K562 (cell line): ENCODE results near the gene TBC1D1. TPM values are rescaled to one million over a fixed set of nuclear protein-coding genes. Genes with fewer than 3 reads are reported as not detected.
A peak's percentile ranks its signal among the peaks of the same experiment; 100 is the strongest.

Source experiments
- ATAC-seq: fragments of 200-7000 bp; cut with Tn5 transposase; 3 replicates; pipeline ENCODE4 v1.9.1; 2020; ENCODE audit warnings: moderate library complexity
- BruUV-seq: library from RNA; stranded (reverse); fragments of 400-500 nt; replicated peaks from 2 replicates; lab custom pipeline; 2021; lab: Mats Ljungman, UMichigan
- CTCF ChIA-PET: fragments of 300-600 bp; formaldehyde crosslinking; extraction: SDS; loops from one replicate; lab custom pipeline; 2021; ENCODE audit warnings: low intra/inter-chr PET ratio; lab: Yijun Ruan, JAX
- POLR2A ChIA-PET: fragments of 300-600, 350-650 bp; sonication (Branson Sonifier 250); formaldehyde crosslinking; extraction: SDS; loops from one replicate; lab custom pipeline; 2021; ENCODE audit warnings: antibody characterized with exemption, inconsistent platforms; lab: Yijun Ruan, JAX
- DNase-seq, 4 experiments: peaks; one replicate each; pipeline versions ENCODE4 v3.0.0 to v3.0.0-alpha.2; 2011 to 2018; ENCODE audit warnings: low spot score in 3 of 4, mixed read lengths in 3 of 4; ENCODE audit errors: extremely low read depth in 1 of 4
- FAIRE-seq: peaks from 2 replicates; lab custom pipeline; 2011; peaks lifted over from hg19 to GRCh38; lab: Jason Lieb, UNC
- H2AFZ ChIP-seq: 2 replicates; pipeline ENCODE4 v1.6.0; 2011; ENCODE audit warnings: low read depth, low read length, control low read depth, inconsistent platforms
- H3K27ac ChIP-seq: fragments of 200-600 bp; 3 replicates; pipeline ENCODE4 v1.8.0; 2011; ENCODE audit warnings: low read depth, mild to moderate bottlenecking, control low read depth, inconsistent platforms, low read length, moderate library complexity, mixed read lengths; ENCODE audit errors: extremely low read depth
- H3K27me3 ChIP-seq, 2 experiments: fragments of 300-600 bp in 1 of 2; 2 replicates in 1 of 2; 3 replicates in 1 of 2; pipeline versions ENCODE4 v1.6.0 to v1.8.0; 2011; ENCODE audit warnings: inconsistent platforms in 2 of 2, low read length in 2 of 2, mild to moderate bottlenecking in 1 of 2, mixed read lengths in 1 of 2, moderate library complexity in 1 of 2; ENCODE audit not compliant: control insufficient read depth in 2 of 2, insufficient read depth in 2 of 2
- H3K36me3 ChIP-seq: fragments of 300-600 bp; 3 replicates; pipeline ENCODE4 v1.8.0; 2011; ENCODE audit warnings: mild to moderate bottlenecking, low read length, inconsistent platforms; ENCODE audit not compliant: control insufficient read depth, insufficient read depth
- H3K4me1 ChIP-seq, 2 experiments: fragments of 200-600 bp in 1 of 2; replicated peaks in 1 of 2; 2 replicates in 1 of 2; 3 replicates in 1 of 2; pipeline versions ENCODE4 v1.5.1 to v1.8.0; 2011; ENCODE audit warnings: inconsistent platforms in 2 of 2, low read length in 2 of 2, mild to moderate bottlenecking in 1 of 2, mixed read lengths in 1 of 2, moderate library complexity in 1 of 2; ENCODE audit not compliant: control insufficient read depth in 2 of 2, insufficient read depth in 2 of 2
- H3K4me2 ChIP-seq: 2 replicates; pipeline ENCODE4 v1.6.1; 2011; ENCODE audit warnings: low read length, control low read depth, inconsistent platforms, mixed read lengths; ENCODE audit not compliant: insufficient read depth
- H3K4me3 ChIP-seq: fragments of 200-600 bp; sonication (generic), shearing (Covaris generic); 2 replicates; pipeline ENCODE4 v1.5.1; 2016; ENCODE audit warnings: control low read depth, inconsistent platforms
- H3K79me2 ChIP-seq: fragments of 200-600 bp; 3 replicates; pipeline ENCODE4 v1.8.0; 2011; ENCODE audit warnings: low read length, inconsistent platforms; ENCODE audit not compliant: control insufficient read depth, insufficient read depth
- H3K9ac ChIP-seq, 2 experiments: 2 replicates each; pipeline versions ENCODE4 v1.6.0 to v1.6.1; 2011; ENCODE audit warnings: low read depth in 2 of 2, low read length in 2 of 2, control low read depth in 1 of 2, inconsistent platforms in 1 of 2, mild to moderate bottlenecking in 1 of 2, mixed read lengths in 1 of 2; ENCODE audit not compliant: insufficient read depth in 1 of 2
- H3K9me1 ChIP-seq: one replicate; pipeline ENCODE4 v1.6.0; 2011; ENCODE audit warnings: inconsistent platforms, mild to moderate bottlenecking, low read length, moderate library complexity; ENCODE audit not compliant: control insufficient read depth, insufficient read depth
- H3K9me3 ChIP-seq: replicated peaks from 2 replicates; pipeline ENCODE4 v1.5.1; 2011; ENCODE audit warnings: low read depth, low read length, inconsistent platforms; ENCODE audit not compliant: control insufficient read depth, insufficient read depth
- H4K20me1 ChIP-seq: replicated peaks from 2 replicates; pipeline ENCODE4 v1.6.1; 2011; ENCODE audit warnings: low read length, inconsistent platforms, mixed read lengths; ENCODE audit not compliant: control insufficient read depth, insufficient read depth
- CHD2 ChIP-seq: IDR thresholded peaks from 2 replicates; pipeline ENCODE4 v1.6.1; 2011; ENCODE audit warnings: low read depth, low read length
- DEAF1 ChIP-seq: fragments of 450-650 bp; formaldehyde crosslinking; IDR thresholded peaks from 2 replicates; pipeline ENCODE4 v1.4.0; 2020; ENCODE audit warnings: mild to moderate bottlenecking, moderate library complexity
- RAD21 ChIP-seq, 2 experiments: fragments of 250-450 bp in 1 of 2; fragments of 450-650 bp in 1 of 2; sonication (Bioruptor Pico) in 1 of 2; formaldehyde crosslinking in 1 of 2; IDR thresholded peaks in 1 of 2; conservative IDR thresholded peaks in 1 of 2; 2 replicates each; pipeline versions ENCODE4 v1.4.0 to v1.8.0; 2020 to 2022; ENCODE audit warnings: mild to moderate bottlenecking in 2 of 2, moderate library complexity in 1 of 2
- REST ChIP-seq, 2 experiments: fragments of 450-650 bp; formaldehyde crosslinking in 1 of 2; IDR thresholded peaks; 2 replicates each; pipeline versions ENCODE4 v1.4.0 to v1.6.1; 2014 to 2020; ENCODE audit warnings: mild to moderate bottlenecking in 2 of 2, borderline replicate concordance in 1 of 2, low read depth in 1 of 2
- SMC3 ChIP-seq: conservative IDR thresholded peaks from 2 replicates; pipeline ENCODE4 v1.6.1; 2011; ENCODE audit warnings: low read depth, low read length, improper control_type of control experiment; ENCODE audit not compliant: insufficient read depth
- ZNF140 ChIP-seq: fragments of 250-450 bp; sonication (Bioruptor Pico); IDR thresholded peaks from 2 replicates; pipeline ENCODE4 v1.8.0; 2021; ENCODE audit warnings: moderate library complexity, mild to moderate bottlenecking, inconsistent platforms
- WGBS: fragments of 100-300 bp; shearing (Covaris generic); methylation state at CpG from one replicate; pipeline ENCODE4 v1.1.6; 2016; ENCODE audit warnings: low coverage, mixed read lengths; ENCODE audit not compliant: insufficient coverage; ENCODE audit errors: missing lambda C conversion rate; 5-methylcytosine and 5-hydroxymethylcytosine counted together
- in situ Hi-C: fragments of 300-500 bp; cut with MboI; formaldehyde crosslinking; loops from 4 replicates; pipeline ENCODE4 v1.15.0; 2018; ENCODE audit warnings: inconsistent platforms, mixed read lengths
- intact Hi-C: fragments of 100-400 bp; cut with micrococcal nuclease; formaldehyde crosslinking; loops from 2 replicates; pipeline ENCODE4 v1.14.2; 2022
- polyA plus RNA-seq, 8 experiments: library from polyadenylated mRNA; depleted of rRNA in 4 of 8; stranded (reverse) in 5 of 8; unstranded in 3 of 8; fragments of >200 nt; fragmentation: Nextera tagmentation in 2 of 8; fragmentation: Illumina TruSeq in 1 of 8; extraction: Ambion mirVana in 2 of 8; extraction: Trizol in 1 of 8; gene quantifications; 2 replicates each; pipeline versions ENCODE4 v1.2.1 to v1.2.3, GENCODE V29; 2011 to 2014; ENCODE audit warnings: inconsistent platforms in 1 of 8, missing spikeins in 1 of 8
- total RNA-seq, 7 experiments: library from RNA; depleted of rRNA in 6 of 7; stranded (reverse); fragments of >200 nt in 6 of 7; fragmentation: Illumina TruSeq in 2 of 7; extraction: Trizol in 2 of 7; gene quantifications; 2 replicates each; pipeline versions ENCODE4 v1.2.1 to v1.2.3, GENCODE V29; 2011 to 2021; ENCODE audit warnings: low replicate concordance in 1 of 7
- TF ChIP-seq, protein P1 (sequence below), 2 experiments: fragments of 250-450 bp in 1 of 2; fragments of 450-650 bp in 1 of 2; sonication (Bioruptor Pico) in 1 of 2; IDR thresholded peaks; 2 replicates each; pipeline versions ENCODE4 v1.6.1 to v1.8.0; 2016 to 2021; ENCODE audit warnings: mild to moderate bottlenecking in 2 of 2, moderate library complexity in 2 of 2, missing compliant biosample characterization in 1 of 2, missing genetic modification characterization in 1 of 2

Gene TBC1D1
- total and polyA plus RNA-seq, 9 of the 15 experiments (the other 6 are each of a cell fraction or from before 2014, with no cell fraction given): 0.59 to 14.2 (median 8.8) TPM

DNA sequence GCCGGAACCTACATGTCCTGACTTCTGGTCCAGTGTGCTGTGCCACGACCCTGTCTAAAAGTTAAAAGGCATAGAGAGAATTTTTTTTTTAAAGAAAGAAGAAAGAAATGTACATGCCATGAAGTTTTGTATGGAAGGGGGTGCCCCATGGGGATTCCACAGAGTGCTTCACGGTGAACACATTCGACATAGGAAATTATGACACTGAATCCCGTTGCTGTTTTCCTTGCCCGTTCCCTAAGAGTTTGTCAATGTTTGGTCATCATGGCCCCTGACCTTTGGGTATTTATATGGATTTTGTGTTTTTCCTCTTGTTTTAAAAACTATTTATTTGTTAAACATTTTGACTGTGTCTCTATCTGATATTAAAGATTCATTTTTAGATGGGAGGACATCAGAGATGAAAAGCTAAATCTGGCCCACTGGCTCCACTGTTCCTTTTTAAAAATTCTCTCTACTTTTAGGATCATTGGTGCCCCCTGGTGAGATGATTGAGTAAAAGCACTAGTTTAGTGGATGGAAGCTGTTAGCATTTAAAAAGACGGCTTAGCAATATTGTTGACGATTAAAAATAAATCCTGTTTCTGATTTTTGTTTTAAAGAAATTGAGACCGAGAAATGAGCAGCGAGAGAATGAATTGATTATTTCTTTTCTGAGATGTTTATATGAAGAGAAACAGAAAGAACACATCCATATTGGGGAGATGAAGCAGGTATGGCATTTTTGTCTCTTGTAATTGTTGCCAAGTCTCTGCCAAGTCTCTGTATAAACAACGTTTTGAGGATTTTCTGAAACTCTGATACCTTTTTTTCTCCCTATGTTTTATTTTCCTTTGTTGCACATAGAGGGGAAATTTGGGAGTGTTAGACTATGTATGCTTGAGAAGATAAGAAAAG, 144.3 kb downstream of the TBC1D1 start:
- peaks cover 4 to 13% of the 10 kb centered on the region in 2 experiments; a peak in 2 of 5 replicates for H3K27me3 ChIP-seq
- POLR2A ChIA-PET: interaction anchor here (0.5 to 1.3 kb wide), 2 partner anchors 21 to 501 kb away, joined by 3 read pairs; no protein-coding TSS in a partner anchor
- no peaks in the 10 kb centered on the region for H3K79me2 ChIP-seq
- H4K20me1 ChIP-seq: no peaks in the 10 kb centered on the region
- peak; percentile 73 for FAIRE-seq
- no peak overlapping the region for H2AFZ ChIP-seq
- no peak overlapping the region for H3K27ac ChIP-seq
- intact Hi-C loops (loop anchor here (1.0 kb wide), 2 partner anchors 232 to 432 kb away; no protein-coding TSS in a partner anchor), in situ Hi-C loops (loop anchor here (5.0 kb wide), 1 partner anchor 228 kb away; no protein-coding TSS in a partner anchor)
- no peaks in the 10 kb centered on the region for H3K9me3 ChIP-seq
- H3K9me1 ChIP-seq: no peaks in the 10 kb centered on the region
- H3K9ac ChIP-seq: no peak overlapping the region
- ATAC-seq: peak; percentile 64; the same call in 2 of the 3 replicates
- H3K4me3 ChIP-seq: no peak overlapping the region
- no peaks in the 10 kb centered on the region for H3K4me1 ChIP-seq
- no peak overlapping the region for H3K4me2 ChIP-seq
- CTCF ChIA-PET: interaction anchor here (0.6 to 4.0 kb wide), 6 partner anchors 15 to 1686 kb away, joined by 3 to 32 read pairs (median 3); no protein-coding TSS in a partner anchor
- no TSS peak for BruUV-seq
- DNase-seq: peak; percentile 47 to 67 (median 54)
- 5% methylated on average over 11 of the region's 11 CpGs for WGBS
- H3K36me3 ChIP-seq: no peaks in the 10 kb centered on the region
- TF ChIP-seq, protein P1, sequence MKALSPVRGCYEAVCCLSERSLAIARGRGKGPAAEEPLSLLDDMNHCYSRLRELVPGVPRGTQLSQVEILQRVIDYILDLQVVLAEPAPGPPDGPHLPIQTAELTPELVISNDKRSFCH (CRISPR knock-in tag; IDR thresholded peaks at IDR 0.05): no peak
- TF ChIP-seq, protein P1 (tag; IDR thresholded peaks at IDR 0.05): no peak
- TF ChIP-seq DEAF1 (CRISPR knock-in tag): peak; percentile 67
- no peak for TF ChIP-seq ZNF140 (CRISPR knock-in tag)
- peak; percentile 75; the same call in 1 of the 2 replicates for TF ChIP-seq REST (IDR thresholded peaks at IDR 0.05; ENCODE audit: borderline replicate concordance)
- no peak for TF ChIP-seq REST (CRISPR knock-in tag; IDR thresholded peaks at IDR 0.05; ENCODE audit: low read depth)
- TF ChIP-seq SMC3: peak; percentile 61
- peak; percentile 85 to 86 for TF ChIP-seq RAD21 (CRISPR knock-in tag; conservative IDR thresholded peaks at IDR 0.05 in 1 of 2, IDR thresholded peaks at IDR 0.05 in 1 of 2)
- no peak for TF ChIP-seq CHD2
